ENCODE measurements around the gene SLC6A1. TPM values are rescaled to one million over a fixed set of nuclear protein-coding genes. Genes with fewer than 3 reads are reported as not detected.

Gene SLC6A1
- total RNA-seq, 1 experiment from 2014 or later = not detected

GRCh38 chr3:10956986-10957385 lies 35.6 kb upstream of the SLC6A1 start:
- POLR2A ChIA-PET = no interaction called here
- Mint-ChIP-seq H3K27me3 (ENCODE audit: insufficient read depth, unreplicated experiment) (peaks cover 10% of the 10 kb centered on the region), H3K9me3 (ENCODE audit: unreplicated experiment) (no peaks in the 10 kb centered on the region), H3K36me3 (ENCODE audit: insufficient read depth, unreplicated experiment) (no peaks in the 10 kb centered on the region), H3K27ac (ENCODE audit: unreplicated experiment) (no peak overlapping the region), H3K4me1 (ENCODE audit: low read depth, unreplicated experiment) (no peaks in the 10 kb centered on the region), H3K4me3 (ENCODE audit: unreplicated experiment) (no peak overlapping the region)
- H3K4me1 ChIP-seq = no peaks in the 10 kb centered on the region
- H3K27me3 ChIP-seq (replicated peaks; ENCODE audit: control insufficient read depth, insufficient read depth, low read length) = peaks cover 1% of the 10 kb centered on the region; the same call in 1 of the 2 replicates
- DNase-seq = no peak
- intact Hi-C loops (cut with micrococcal nuclease; ENCODE audit: unreplicated experiment) = no loop called here
- no peaks in the 10 kb centered on the region for H3K36me3 ChIP-seq (ENCODE audit: control insufficient read depth, insufficient read depth, low read length)
- H3K4me3 ChIP-seq (ENCODE audit: low read depth, low read length) = no peak overlapping the region
- CTCF ChIA-PET = no interaction called here
- H3K9me3 ChIP-seq = no peaks in the 10 kb centered on the region
- no TSS peak for BruUV-seq (replicated peaks)
- TF ChIP-seq CTCF (IDR thresholded peaks at IDR 0.05; ENCODE audit: insufficient read depth in 1 of 2, low read depth in 1 of 2, low read length in 1 of 2, severe bottlenecking in 1 of 2, unreplicated experiment in 1 of 2) = no peak

- TF ChIP-seq CTCF (IDR thresholded peaks at IDR 0.05; ENCODE audit: insufficient read depth in 1 of 2, low read depth in 1 of 2, low read length in 1 of 2, severe bottlenecking in 1 of 2, unreplicated experiment in 1 of 2) = no peak
- no peaks in the 10 kb centered on the region for H3K36me3 ChIP-seq (ENCODE audit: control insufficient read depth, insufficient read depth, low read length)
- H3K9me3 ChIP-seq = no peaks in the 10 kb centered on the region
- peaks cover 10% of the 10 kb centered on the region for H3K27me3 Mint-ChIP-seq (ENCODE audit: insufficient read depth, unreplicated experiment)
- BruUV-seq (replicated peaks) = no TSS peak
- H3K4me1 Mint-ChIP-seq (ENCODE audit: low read depth, unreplicated experiment) = no peaks in the 10 kb centered on the region
- ChIA-PET POLR2A (no interaction called here), CTCF (no interaction called here)
- H3K4me1 ChIP-seq = no peaks in the 10 kb centered on the region
- H3K4me3 ChIP-seq (ENCODE audit: low read depth, low read length) = no peak overlapping the region
- intact Hi-C loops (cut with micrococcal nuclease; ENCODE audit: unreplicated experiment) = no loop called here
- H3K4me3 Mint-ChIP-seq (ENCODE audit: unreplicated experiment) = no peak overlapping the region
- no peak overlapping the region for H3K27ac Mint-ChIP-seq (ENCODE audit: unreplicated experiment)
- peaks cover 1% of the 10 kb centered on the region; the same call in 1 of the 2 replicates for H3K27me3 ChIP-seq (replicated peaks; ENCODE audit: control insufficient read depth, insufficient read depth, low read length)
- no peak for DNase-seq
- no peaks in the 10 kb centered on the region for H3K36me3 Mint-ChIP-seq (ENCODE audit: insufficient read depth, unreplicated experiment)
- no peaks in the 10 kb centered on the region for H3K9me3 Mint-ChIP-seq (ENCODE audit: unreplicated experiment)
Measured at GRCh38 chr3:10957976-10958749, 34.4 kb upstream of the SLC6A1 start.

GRCh38 chr3:10960255-10960654 lies 32.3 kb upstream of the SLC6A1 start:
- Mint-ChIP-seq H3K4me1 (ENCODE audit: low read depth, unreplicated experiment) (no peaks in the 10 kb centered on the region), H3K27ac (ENCODE audit: unreplicated experiment) (no peak overlapping the region), H3K27me3 (ENCODE audit: insufficient read depth, unreplicated experiment) (peaks cover 10% of the 10 kb centered on the region), H3K9me3 (ENCODE audit: unreplicated experiment) (no peaks in the 10 kb centered on the region), H3K36me3 (ENCODE audit: insufficient read depth, unreplicated experiment) (no peaks in the 10 kb centered on the region), H3K4me3 (ENCODE audit: unreplicated experiment) (no peak overlapping the region)
- no peaks in the 10 kb centered on the region for H3K36me3 ChIP-seq (ENCODE audit: control insufficient read depth, insufficient read depth, low read length)
- CTCF ChIA-PET = no interaction called here
- no peaks in the 10 kb centered on the region for H3K4me1 ChIP-seq
- POLR2A ChIA-PET = no interaction called here
- no TSS peak for BruUV-seq (replicated peaks)
- no peak overlapping the region for H3K4me3 ChIP-seq (ENCODE audit: low read depth, low read length)
- no peak for TF ChIP-seq CTCF (IDR thresholded peaks at IDR 0.05; ENCODE audit: insufficient read depth in 1 of 2, low read depth in 1 of 2, low read length in 1 of 2, severe bottlenecking in 1 of 2, unreplicated experiment in 1 of 2)
- no peaks in the 10 kb centered on the region for H3K27me3 ChIP-seq (replicated peaks; ENCODE audit: control insufficient read depth, insufficient read depth, low read length)
- intact Hi-C loops (cut with micrococcal nuclease; ENCODE audit: unreplicated experiment) = no loop called here
- no peaks in the 10 kb centered on the region for H3K9me3 ChIP-seq
- no peak for DNase-seq
